SW 1271 (cell line): Measurements from ENCODE around the gene TMEM243.
"Not testable (repeated sequence)": the region's sequence is repeated elsewhere in the genome, so short reads cannot be mapped to it uniquely, and the experiment has no call there.

Experiments
- DNase-seq, 2 experiments: peaks; one replicate each; lab custom pipeline; 2025; lab: John Stamatoyannopoulos, UW

The TMEM243 gene

GRCh38 chr7:87212498-87212897 is 7.0 kb downstream of the TMEM243 start:
- no peak for DNase-seq

GRCh38 chr7:87210506-87210905 is 9.0 kb downstream of the TMEM243 start:
- no peak for DNase-seq

- no peak for DNase-seq
Observed at GRCh38 chr7:87209295-87209924, 10.1 kb downstream of the TMEM243 start.

- DNase-seq: no peak
Observed at GRCh38 chr7:87206361-87206760, 13.2 kb downstream of the TMEM243 start.

- DNase-seq: not testable (repeated sequence)
Observed at GRCh38 chr7:87205701-87206100, 13.8 kb downstream of the TMEM243 start.

- DNase-seq: no peak
Observed at GRCh38 chr7:87204933-87205332, 14.6 kb downstream of the TMEM243 start.

- DNase-seq: not testable (repeated sequence)
Observed at GRCh38 chr7:87203929-87204328, 15.6 kb downstream of the TMEM243 start.

GRCh38 chr7:87202705-87203104 is 16.8 kb downstream of the TMEM243 start:
- DNase-seq: no peak

- DNase-seq: no peak
Observed at GRCh38 chr7:87202208-87202607, 17.3 kb downstream of the TMEM243 start.

GRCh38 chr7:87199700-87200450 is 19.7 kb downstream of the TMEM243 start:
- DNase-seq: no peak

GRCh38 chr7:87199241-87199640 is 20.3 kb downstream of the TMEM243 start:
- no peak for DNase-seq

- no peak for DNase-seq
Observed at GRCh38 chr7:87193912-87194311, 25.6 kb downstream of the TMEM243 start.

GRCh38 chr7:87192784-87193487 is 26.6 kb downstream of the TMEM243 start:
- DNase-seq: no peak

GRCh38 chr7:87190783-87191182 is 28.7 kb downstream of the TMEM243 start:
- DNase-seq: no peak

- no peak for DNase-seq
Observed at GRCh38 chr7:87188930-87189329, 30.6 kb downstream of the TMEM243 start.

GRCh38 chr7:87187120-87187519 is 32.4 kb downstream of the TMEM243 start:
- no peak for DNase-seq

GRCh38 chr7:87179180-87179579 is 40.4 kb downstream of the TMEM243 start:
- DNase-seq: no peak

- no peak for DNase-seq
Observed at GRCh38 chr7:87178320-87178719, 41.2 kb downstream of the TMEM243 start.

- DNase-seq: no peak
Observed at GRCh38 chr7:87173471-87173870, 46.1 kb downstream of the TMEM243 start.

GRCh38 chr7:87171282-87171934 is 48.1 kb downstream of the TMEM243 start:
- no peak for DNase-seq

GRCh38 chr7:87170828-87171227 is 48.7 kb downstream of the TMEM243 start:
- DNase-seq: no peak

GRCh38 chr7:87164433-87164832 is 55.1 kb downstream of the TMEM243 start:
- no peak for DNase-seq

GRCh38 chr7:87159538-87159937 is 60.0 kb downstream of the TMEM243 start:
- DNase-seq: no peak
